ENCODE measurements around the gene TGFBR3L.

DNA sequence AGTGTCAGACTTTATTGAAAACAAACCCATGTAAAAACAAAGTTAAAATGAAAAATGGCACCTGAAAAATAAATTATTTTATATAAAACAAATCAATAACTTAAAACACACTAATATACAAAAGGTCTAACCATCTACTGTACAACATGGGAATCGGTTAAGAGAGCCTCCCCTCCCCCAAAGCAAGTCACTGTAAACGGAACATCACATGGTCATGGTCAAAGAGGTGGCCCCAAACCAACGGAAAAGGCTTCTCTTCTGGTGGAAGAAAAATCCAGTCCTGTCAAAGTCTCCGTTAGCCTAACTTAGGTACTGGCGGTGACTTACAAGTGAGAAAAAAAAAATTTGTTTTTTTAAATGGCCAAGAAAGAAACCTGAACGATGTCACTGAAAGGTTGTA lies 44.6 kb downstream of the TGFBR3L start:
- TF ChIP-seq, protein P1, sequence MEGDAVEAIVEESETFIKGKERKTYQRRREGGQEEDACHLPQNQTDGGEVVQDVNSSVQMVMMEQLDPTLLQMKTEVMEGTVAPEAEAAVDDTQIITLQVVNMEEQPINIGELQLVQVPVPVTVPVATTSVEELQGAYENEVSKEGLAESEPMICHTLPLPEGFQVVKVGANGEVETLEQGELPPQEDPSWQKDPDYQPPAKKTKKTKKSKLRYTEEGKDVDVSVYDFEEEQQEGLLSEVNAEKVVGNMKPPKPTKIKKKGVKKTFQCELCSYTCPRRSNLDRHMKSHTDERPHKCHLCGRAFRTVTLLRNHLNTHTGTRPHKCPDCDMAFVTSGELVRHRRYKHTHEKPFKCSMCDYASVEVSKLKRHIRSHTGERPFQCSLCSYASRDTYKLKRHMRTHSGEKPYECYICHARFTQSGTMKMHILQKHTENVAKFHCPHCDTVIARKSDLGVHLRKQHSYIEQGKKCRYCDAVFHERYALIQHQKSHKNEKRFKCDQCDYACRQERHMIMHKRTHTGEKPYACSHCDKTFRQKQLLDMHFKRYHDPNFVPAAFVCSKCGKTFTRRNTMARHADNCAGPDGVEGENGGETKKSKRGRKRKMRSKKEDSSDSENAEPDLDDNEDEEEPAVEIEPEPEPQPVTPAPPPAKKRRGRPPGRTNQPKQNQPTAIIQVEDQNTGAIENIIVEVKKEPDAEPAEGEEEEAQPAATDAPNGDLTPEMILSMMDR (IDR thresholded peaks at IDR 0.05), result no peak
- no peak for TF ChIP-seq POLR2A (IDR thresholded peaks at IDR 0.05)

Measured in testis (tissue), 2 donors.